ENCODE data around the gene RIPPLY1.
"Not testable (repeated sequence)": the region's sequence is repeated elsewhere in the genome, so short reads cannot be mapped to it uniquely, and the experiment has no call there.

Gene RIPPLY1

DNA sequence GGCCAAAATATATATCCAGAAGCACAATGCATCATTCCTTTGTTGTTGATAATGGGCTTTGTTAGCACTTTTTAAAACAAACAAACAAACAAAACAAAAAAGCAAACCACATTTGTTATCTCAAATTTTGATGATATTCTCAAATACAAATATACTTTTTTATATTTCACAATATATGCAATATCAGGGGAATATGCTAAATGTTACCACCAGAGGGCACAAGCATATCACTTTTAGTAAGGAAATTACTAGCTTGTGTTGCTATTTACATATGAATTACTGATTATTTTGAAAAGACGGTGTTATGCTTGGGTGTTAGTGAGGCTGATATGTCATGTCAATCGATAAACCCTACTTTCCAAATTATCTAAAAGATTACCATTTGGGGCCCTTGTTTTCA is 29.1 kb downstream of the RIPPLY1 start:
- DNase-seq (no peak), ATAC-seq (ENCODE audit: insufficient read depth, low read depth) (no peak)
- H3K27me3 ChIP-seq (ENCODE audit: insufficient read depth, low read length, poor library complexity), result no peaks in the 10 kb centered on the region
- H3K9ac ChIP-seq (ENCODE audit: low read depth, low read length), result no peak overlapping the region
- no peak overlapping the region for H3K4me2 ChIP-seq (ENCODE audit: insufficient read depth, low read length)
- no peak overlapping the region for H3K4me3 ChIP-seq (ENCODE audit: low read depth in 1 of 2, low read length in 2 of 2)
- TF ChIP-seq EZH2 (IDR thresholded peaks at IDR 0.05; ENCODE audit: borderline replicate concordance, low read depth, low read length, severe bottlenecking) (no peak), CTCF (IDR thresholded peaks at IDR 0.05; ENCODE audit: borderline replicate concordance, extremely low read depth, low read length, poor library complexity, severe bottlenecking) (peak; percentile 58)
- no peaks in the 10 kb centered on the region for H3K9me3 ChIP-seq (ENCODE audit: insufficient read depth, low read length, severe bottlenecking)
- H4K20me1 ChIP-seq (ENCODE audit: insufficient read depth, low read length), result no peaks in the 10 kb centered on the region
- no peaks in the 10 kb centered on the region for H3K79me2 ChIP-seq (ENCODE audit: insufficient read depth, low read length)
- H3K4me1 ChIP-seq (ENCODE audit: insufficient read depth, low read length), result no peaks in the 10 kb centered on the region
- H2AFZ ChIP-seq (ENCODE audit: low read depth, low read length), result no peak overlapping the region
- no peaks in the 10 kb centered on the region for H3K36me3 ChIP-seq (ENCODE audit: insufficient read depth, low read length)
- H3K27ac ChIP-seq (ENCODE audit: low read length), result no peak overlapping the region

DNA sequence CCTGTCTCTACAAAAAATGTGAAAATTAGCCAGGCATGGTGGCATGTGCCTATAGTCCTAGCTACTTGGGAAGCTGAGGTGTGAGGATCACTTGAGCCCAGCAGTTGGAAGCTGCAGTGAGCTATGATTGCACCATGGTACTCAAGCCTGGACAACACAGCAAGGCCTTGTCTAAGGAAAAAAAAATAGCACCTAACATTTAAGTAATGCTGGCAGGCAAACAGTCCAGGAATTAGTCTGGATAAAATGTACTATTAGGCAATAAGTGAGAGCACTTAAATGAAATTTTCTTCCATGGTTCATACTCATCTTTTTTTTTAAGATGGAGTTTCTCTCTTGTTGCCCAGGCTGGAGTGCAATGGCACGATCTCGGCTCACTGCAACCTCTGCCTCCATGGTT is 30.3 kb downstream of the RIPPLY1 start:
- H3K4me1 ChIP-seq (ENCODE audit: insufficient read depth, low read length); H3K79me2 ChIP-seq (ENCODE audit: insufficient read depth, low read length); DNase-seq; H3K9me3 ChIP-seq (ENCODE audit: insufficient read depth, low read length, severe bottlenecking); H3K27me3 ChIP-seq (ENCODE audit: insufficient read depth, low read length, poor library complexity); ATAC-seq (ENCODE audit: insufficient read depth, low read depth); H3K27ac ChIP-seq (ENCODE audit: low read length); H3K4me2 ChIP-seq (ENCODE audit: insufficient read depth, low read length); H4K20me1 ChIP-seq (ENCODE audit: insufficient read depth, low read length); H3K9ac ChIP-seq (ENCODE audit: low read depth, low read length); H2AFZ ChIP-seq (ENCODE audit: low read depth, low read length); H3K36me3 ChIP-seq (ENCODE audit: insufficient read depth, low read length); H3K4me3 ChIP-seq (ENCODE audit: low read depth in 1 of 2, low read length in 2 of 2): not testable (repeated sequence)

- no peak for TF ChIP-seq CTCF (IDR thresholded peaks at IDR 0.05; ENCODE audit: borderline replicate concordance, extremely low read depth, low read length, poor library complexity, severe bottlenecking)
- no peak for TF ChIP-seq EZH2 (IDR thresholded peaks at IDR 0.05; ENCODE audit: borderline replicate concordance, low read depth, low read length, severe bottlenecking)
- no peak overlapping the region for H3K4me2 ChIP-seq (ENCODE audit: insufficient read depth, low read length)
- DNase-seq (no peak), ATAC-seq (ENCODE audit: insufficient read depth, low read depth) (no peak)
- H4K20me1 ChIP-seq (ENCODE audit: insufficient read depth, low read length), result no peaks in the 10 kb centered on the region
- no peaks in the 10 kb centered on the region for H3K27me3 ChIP-seq (ENCODE audit: insufficient read depth, low read length, poor library complexity)
- H3K27ac ChIP-seq (ENCODE audit: low read length), result no peak overlapping the region
- H3K9ac ChIP-seq (ENCODE audit: low read depth, low read length), result no peak overlapping the region
- H3K79me2 ChIP-seq (ENCODE audit: insufficient read depth, low read length), result no peaks in the 10 kb centered on the region
- no peaks in the 10 kb centered on the region for H3K9me3 ChIP-seq (ENCODE audit: insufficient read depth, low read length, severe bottlenecking)
- no peak overlapping the region for H2AFZ ChIP-seq (ENCODE audit: low read depth, low read length)
- H3K36me3 ChIP-seq (ENCODE audit: insufficient read depth, low read length), result no peaks in the 10 kb centered on the region
- no peaks in the 10 kb centered on the region for H3K4me1 ChIP-seq (ENCODE audit: insufficient read depth, low read length)
- H3K4me3 ChIP-seq (ENCODE audit: low read depth in 1 of 2, low read length in 2 of 2), result no peak overlapping the region
Measured at GRCh38 chrX:106863697-106864096, 39.4 kb downstream of the RIPPLY1 start.

DNA sequence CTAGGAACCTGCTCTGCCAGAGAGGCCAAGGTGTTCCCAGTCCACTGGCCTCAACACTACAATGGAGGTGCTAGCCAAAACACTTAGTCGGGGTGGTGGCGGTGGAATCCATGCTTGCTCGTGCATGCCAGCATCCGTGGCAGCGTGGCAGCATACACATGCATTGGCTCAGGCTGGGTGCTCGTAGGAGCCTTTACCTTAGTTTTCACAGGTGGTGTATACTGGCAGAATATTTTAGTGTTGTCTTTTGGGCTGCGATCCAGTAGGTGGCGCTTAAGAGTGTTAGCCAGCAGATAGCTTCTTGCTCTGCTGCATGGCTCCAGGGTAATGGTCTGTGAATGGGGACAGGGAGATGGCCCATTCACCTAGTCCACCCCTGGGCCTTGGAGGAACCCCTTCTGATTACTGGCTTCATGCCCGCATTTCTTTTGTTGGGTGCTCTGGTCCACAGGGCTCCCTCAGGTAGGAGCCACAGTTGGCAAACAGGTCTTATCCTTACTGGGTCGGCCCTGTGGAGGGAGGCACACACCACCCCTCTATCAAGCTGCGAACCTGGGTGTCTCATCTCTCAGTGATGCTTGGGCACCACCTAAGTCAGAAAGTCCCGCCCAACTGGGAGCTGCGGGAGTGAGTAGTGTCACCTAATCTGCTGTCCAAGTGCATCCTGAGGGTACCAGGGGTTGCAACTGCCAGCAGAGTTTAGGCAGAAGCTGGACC is 40.0 kb downstream of the RIPPLY1 start:
- no peak overlapping the region for H2AFZ ChIP-seq (ENCODE audit: low read depth, low read length)

More for the DNA sequence above, 40.0 kb downstream of the RIPPLY1 start:
- H3K4me2 ChIP-seq (ENCODE audit: insufficient read depth, low read length), result no peak overlapping the region
- no peak overlapping the region for H3K27ac ChIP-seq (ENCODE audit: low read length)
- no peak overlapping the region for H3K9ac ChIP-seq (ENCODE audit: low read depth, low read length)
- H3K79me2 ChIP-seq (ENCODE audit: insufficient read depth, low read length), result no peaks in the 10 kb centered on the region
- H3K36me3 ChIP-seq (ENCODE audit: insufficient read depth, low read length), result no peaks in the 10 kb centered on the region
- H3K9me3 ChIP-seq (ENCODE audit: insufficient read depth, low read length, severe bottlenecking), result no peaks in the 10 kb centered on the region
- TF ChIP-seq CTCF (IDR thresholded peaks at IDR 0.05; ENCODE audit: borderline replicate concordance, extremely low read depth, low read length, poor library complexity, severe bottlenecking), result peak; percentile 49
- no peak for TF ChIP-seq EZH2 (IDR thresholded peaks at IDR 0.05; ENCODE audit: borderline replicate concordance, low read depth, low read length, severe bottlenecking)
- no peaks in the 10 kb centered on the region for H4K20me1 ChIP-seq (ENCODE audit: insufficient read depth, low read length)
- H3K4me1 ChIP-seq (ENCODE audit: insufficient read depth, low read length), result no peaks in the 10 kb centered on the region
- ATAC-seq (ENCODE audit: insufficient read depth, low read depth) (no peak), DNase-seq (peak; percentile 7)
- no peaks in the 10 kb centered on the region for H3K27me3 ChIP-seq (ENCODE audit: insufficient read depth, low read length, poor library complexity)
- no peak overlapping the region for H3K4me3 ChIP-seq (ENCODE audit: low read depth in 1 of 2, low read length in 2 of 2)
